Measurements from ENCODE around the gene GOLGA6L1.
"Not testable (repeated sequence)": the region's sequence is repeated elsewhere in the genome, so short reads cannot be mapped to it uniquely, and the experiment has no call there.

The GOLGA6L1 gene

GRCh38 chr15:23136722-23137121 is at the start of gene GOLGA6L1:
Gene GOLGA6L1 (minus strand): TSS chr15:23136822. CDS start chr15:23136731, 91 bp downstream.
- DNase-seq, result not testable (repeated sequence)

- DNase-seq, result not testable (repeated sequence)
These were observed 44.6 kb upstream of the GOLGA6L1 start for GRCh38 chr15:23181201-23181600.

GRCh38 chr15:23180547-23180927 is 43.9 kb upstream of the GOLGA6L1 start:
- not testable (repeated sequence) for DNase-seq

- not testable (repeated sequence) for DNase-seq
These were observed 43.3 kb upstream of the GOLGA6L1 start for GRCh38 chr15:23179768-23180546.

- not testable (repeated sequence) for DNase-seq
These were observed 40.1 kb upstream of the GOLGA6L1 start for GRCh38 chr15:23176683-23177082.

DNA sequence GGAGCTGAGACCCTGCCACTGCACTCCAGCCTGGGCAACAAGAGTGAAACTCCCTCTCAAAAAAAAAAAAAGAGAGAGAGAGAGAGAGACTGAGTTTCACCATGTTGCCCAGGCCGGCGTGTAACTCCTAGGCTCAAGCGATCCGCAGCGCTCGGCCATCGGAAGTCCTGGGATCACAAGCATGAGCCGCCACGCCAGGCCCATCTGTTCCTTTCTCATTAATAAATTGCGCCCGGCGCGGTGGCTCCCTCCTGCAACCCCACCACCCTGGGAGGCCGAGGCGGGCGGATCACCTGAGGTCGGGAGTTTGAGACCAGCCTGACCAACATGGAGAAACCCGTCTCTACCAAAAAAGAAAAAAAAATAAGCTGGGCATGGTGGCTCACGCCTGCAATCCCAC is 39.0 kb upstream of the GOLGA6L1 start:
- DNase-seq, result not testable (repeated sequence)

- DNase-seq, result not testable (repeated sequence)
These were observed 38.1 kb upstream of the GOLGA6L1 start for GRCh38 chr15:23174609-23175140.

DNA sequence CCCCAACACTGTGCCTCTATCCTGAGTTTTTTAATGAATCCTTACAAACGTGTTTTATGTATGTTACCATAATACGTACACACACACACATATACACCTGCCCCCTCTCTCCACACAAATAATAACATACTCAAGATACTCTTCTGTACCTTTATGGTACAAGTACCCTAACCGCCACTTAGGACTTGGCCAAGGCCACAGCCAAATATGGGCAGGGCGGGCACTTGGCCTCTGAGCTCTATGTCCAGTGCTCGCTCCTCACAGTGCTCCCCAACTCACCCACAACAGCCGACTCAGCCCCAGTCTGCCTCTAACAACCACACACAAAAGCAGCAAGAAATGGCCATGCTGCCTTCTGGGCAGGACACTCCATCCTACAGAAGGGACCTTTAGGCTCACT is 3.8 kb downstream of the GOLGA6L1 start:
- DNase-seq, result not testable (repeated sequence)

GRCh38 chr15:23118208-23118607 is 18.4 kb downstream of the GOLGA6L1 start:
- DNase-seq, result no peak

GRCh38 chr15:23095796-23096195 is 40.8 kb downstream of the GOLGA6L1 start:
- no peak for DNase-seq

GRCh38 chr15:23083115-23083514 is 53.5 kb downstream of the GOLGA6L1 start:
- no peak for DNase-seq

- not testable (repeated sequence) for DNase-seq
These were observed 54.5 kb downstream of the GOLGA6L1 start for GRCh38 chr15:23081996-23082737.

DNA sequence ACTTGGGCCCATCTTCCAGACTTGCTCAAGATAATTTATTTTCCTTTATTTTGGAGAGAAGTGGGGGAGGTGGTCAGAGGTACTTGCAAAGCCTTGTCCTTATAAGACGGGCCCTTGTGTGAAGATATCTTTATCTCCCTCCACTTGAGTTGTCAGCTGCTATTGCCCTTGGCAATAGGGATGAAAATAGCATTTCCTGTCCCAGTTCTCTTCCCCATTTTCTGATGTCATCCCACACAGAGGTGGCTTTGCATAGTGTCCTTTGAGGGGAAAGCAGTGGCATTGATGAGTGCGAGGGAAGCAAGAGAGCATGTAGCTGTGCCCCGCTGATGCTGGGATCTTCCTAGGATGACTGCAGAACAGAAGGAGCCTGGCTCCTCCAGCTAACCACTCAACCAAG is 55.4 kb downstream of the GOLGA6L1 start:
- DNase-seq, result no peak

DNA sequence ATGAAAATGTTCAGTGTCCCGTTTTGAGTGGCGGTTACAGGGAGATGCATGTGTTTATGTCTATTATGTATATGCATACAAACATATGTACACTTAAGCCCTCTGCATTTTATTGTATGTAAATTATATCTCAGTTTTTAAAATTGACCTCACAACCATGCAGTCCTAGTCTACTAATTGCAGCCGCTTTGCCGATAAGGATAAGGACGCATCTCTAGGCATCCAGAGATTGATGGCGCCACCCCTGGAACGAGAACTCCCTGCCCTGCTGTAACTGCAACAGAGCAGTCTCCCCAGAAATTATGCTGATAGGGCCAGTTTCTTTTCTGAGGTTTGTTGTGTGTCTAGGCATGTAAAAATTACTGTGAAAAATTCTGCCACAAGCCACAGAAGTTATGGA is 56.9 kb downstream of the GOLGA6L1 start:
- DNase-seq, result no peak
